HG03095 (cell line): ENCODE measurements around the gene CAPN12.

Source experiments
- ATAC-seq: cut with Tn5 transposase; IDR thresholded peaks from one replicate; pipeline ENCODE4 v1.9.1; 2021; ENCODE audit warnings: moderate library complexity; ENCODE audit not compliant: unreplicated experiment

CAPN12 gene

DNA sequence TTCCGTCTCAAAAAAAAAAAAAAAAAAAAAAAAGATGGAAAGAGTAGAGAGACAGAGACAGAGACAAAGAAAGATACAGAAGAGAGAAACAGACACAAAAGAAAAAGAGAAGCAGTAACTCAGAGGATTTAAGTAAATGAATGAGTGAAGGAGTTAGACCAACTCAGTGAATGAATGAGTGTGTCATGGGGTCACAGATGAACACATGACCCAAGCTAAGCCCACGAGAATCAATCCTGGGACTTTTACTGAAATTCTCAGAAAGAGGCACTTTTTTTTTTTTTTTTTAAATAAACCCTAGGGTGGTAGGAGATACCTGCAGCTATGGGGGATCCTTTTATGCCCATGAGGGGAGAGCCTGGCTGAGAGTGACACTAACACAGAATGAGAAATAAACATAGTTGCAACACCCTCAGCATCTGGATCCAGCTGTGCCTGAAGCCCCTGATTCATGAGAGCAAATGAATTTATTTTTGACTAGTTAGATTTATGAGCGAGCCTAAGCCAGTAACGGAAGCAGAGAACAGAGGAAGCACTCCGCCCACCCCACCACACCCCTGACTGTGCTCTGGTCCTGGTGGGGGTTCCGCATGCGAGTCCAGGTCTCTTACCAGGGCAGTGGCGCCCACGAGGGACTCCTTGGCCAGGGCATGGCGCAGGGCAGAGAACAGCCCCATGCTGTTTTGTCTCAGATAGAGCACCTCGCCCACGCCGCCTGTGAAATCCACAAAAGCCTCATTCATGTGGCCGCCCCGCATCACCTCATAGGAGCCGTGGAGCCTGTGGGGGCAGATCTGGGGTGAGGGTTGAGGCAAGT, 4.6 kb downstream of the CAPN12 start:
- no peak for ATAC-seq

DNA sequence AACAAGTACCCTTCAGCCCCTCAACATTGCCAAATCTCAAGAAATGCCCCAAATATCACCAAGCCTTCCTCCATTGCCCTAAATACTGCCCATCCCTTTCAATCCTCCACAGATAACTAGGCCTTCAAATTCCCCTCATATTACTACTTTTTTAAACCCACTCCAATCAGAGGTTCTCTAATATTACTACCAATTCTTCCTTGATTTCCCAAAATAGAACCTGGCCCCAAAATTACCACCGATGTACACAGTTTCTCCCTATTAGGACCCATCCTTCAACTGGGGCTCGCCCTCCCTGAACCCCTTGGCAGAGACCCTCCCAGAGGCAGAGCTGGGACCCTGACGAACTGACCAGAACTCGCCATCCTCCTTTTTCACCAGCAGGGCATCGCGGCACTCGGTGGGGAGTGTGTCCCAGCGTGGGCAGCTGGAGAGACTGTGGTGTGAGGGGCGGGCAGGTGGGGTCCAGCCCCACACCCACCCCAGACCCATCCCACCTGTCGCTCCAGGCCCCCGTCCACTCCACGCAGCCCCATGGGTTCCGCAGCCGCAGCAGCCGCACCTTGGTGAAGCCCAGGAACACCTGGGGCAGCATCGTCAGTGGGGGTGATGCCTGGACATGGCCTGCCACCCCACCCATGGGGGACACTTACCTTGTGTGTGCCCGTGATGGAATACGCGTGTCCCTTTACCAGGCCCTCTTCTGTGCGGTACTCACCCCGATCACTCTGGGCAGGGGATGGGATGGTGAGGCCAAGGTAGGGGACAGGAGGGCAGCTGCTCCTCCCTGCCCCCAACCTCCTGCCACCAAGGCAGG, 6.1 kb downstream of the CAPN12 start:
- no peak for ATAC-seq

- ATAC-seq, result no peak
Observed at GRCh38 chr19:38737281-38737865, 6.9 kb downstream of the CAPN12 start.

DNA sequence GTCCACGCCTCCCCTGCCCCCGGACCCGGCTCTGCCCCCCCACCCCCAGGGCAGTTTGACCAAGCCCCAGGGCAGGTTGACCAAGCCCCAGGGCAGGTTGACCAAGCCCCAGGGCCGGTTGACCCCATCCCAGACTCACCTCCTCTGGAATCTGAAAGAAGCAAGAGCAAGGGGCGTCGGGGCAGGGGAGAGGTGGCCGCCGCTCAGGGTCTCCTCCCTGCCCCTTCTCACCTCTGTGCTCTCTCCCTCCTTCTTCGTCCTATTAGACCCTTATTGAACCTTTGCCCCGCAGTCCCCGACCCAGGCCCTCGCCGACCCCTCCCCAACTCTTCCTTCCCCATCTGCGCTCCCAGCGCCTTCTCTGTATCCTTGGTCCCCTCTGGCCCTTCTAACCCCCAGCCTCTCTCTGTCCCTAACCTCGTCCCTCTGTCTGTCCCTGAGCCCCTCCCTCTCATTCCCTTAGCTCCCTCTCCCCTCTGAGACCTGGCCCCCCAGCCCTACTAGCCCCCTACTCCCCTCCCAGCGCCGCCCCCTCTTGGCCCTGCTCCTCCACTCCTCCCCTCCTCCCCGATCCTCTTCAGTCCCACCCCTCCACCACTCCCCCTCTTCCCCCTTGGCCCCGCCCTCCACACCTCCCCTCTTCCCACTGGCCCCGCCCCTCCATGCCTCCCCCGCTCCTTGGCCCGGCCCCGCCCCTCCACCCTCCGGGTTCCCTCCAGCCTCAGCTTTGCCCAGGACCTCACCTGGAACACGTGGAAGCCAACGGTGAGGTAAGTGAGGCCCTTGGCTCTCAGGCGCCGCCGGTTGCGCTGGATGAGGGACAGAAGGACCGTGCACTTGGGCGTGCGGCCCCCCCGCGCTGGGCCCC, 7.6 kb downstream of the CAPN12 start:
- ATAC-seq, result no peak

DNA sequence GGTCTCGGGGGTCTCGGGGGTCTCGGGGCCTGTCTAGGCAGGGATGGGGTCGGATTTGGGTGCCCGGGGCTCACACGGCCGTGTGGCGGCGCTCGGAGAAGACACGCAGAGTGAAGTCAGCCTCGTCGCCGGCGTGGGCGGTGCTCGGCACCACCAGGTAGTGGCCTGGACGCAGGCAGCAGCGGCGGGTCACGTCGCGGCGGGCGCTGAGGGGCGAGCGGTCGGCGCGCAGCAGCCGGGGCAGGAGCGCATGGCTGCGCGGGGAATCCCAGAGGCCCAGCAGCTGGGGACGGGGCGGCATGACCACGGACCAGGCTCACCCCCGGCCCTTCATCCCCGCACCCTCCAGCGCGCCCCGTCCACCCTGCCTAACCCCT, 8.2 kb downstream of the CAPN12 start:
- ATAC-seq, result no peak

DNA sequence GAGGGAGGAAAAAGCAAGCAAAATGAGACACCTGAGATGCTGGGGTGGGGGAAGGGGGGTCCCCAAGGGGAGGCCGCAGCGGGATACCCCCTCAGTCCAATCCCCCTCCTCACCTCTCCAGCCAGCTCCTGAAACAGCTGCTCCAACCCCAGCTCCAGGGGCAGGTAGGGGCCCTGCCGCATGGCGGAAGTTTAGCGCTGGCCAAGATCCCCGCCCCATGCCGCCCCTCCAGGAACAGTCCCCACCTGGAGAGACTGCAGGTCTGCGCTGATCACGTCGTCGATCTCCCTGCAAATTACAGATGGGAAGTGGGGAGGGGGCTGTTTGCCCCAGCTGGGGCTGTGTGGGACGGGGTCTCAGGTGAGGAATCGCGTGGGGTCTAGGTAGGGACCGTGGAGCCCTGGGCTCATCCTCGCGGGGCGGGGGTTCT, 9.0 kb downstream of the CAPN12 start:
- no peak for ATAC-seq

DNA sequence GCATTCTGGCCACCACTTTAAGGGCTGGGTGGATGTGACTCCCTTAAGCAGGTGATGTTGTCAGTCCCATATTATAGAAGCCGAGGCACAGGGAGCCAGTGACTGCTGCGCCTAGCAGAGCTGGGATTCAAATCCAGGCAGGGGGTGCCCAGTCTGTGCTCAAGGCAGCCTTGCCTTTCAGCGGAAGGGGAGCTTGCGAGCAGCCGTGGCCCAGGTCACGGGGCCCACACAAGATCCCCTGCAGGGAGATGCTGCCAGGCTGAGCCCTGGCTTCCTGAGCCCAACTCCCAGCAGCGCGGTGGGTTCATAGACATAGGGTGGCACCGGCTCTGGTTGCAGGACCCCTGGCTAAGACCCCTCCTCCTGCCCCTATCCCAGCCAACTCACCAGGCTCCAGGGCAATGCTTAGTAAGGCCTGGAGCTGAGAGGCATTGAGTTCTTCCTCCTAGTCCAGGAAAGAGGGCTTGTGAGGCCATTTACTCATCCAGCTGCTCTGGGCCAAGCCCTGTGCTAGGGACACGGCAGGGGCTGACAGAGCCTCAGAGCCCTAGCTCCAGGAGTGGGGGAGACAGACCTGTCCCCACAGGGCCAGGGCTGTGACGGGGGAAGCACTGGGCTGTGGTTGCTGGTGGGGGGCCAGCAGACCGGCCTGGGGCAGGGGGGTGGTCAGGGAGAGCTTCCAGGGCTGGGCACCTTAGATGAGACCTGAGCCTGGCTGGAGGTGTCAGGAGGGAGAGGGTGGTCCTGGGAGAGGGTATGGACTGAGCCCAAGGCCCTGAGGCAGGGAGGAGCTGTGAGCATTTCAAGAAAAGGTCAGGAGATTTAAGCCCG, 9.6 kb downstream of the CAPN12 start:
- ATAC-seq, result no peak

- no peak for ATAC-seq
Observed at GRCh38 chr19:38734176-38734425, 10.2 kb downstream of the CAPN12 start.

DNA sequence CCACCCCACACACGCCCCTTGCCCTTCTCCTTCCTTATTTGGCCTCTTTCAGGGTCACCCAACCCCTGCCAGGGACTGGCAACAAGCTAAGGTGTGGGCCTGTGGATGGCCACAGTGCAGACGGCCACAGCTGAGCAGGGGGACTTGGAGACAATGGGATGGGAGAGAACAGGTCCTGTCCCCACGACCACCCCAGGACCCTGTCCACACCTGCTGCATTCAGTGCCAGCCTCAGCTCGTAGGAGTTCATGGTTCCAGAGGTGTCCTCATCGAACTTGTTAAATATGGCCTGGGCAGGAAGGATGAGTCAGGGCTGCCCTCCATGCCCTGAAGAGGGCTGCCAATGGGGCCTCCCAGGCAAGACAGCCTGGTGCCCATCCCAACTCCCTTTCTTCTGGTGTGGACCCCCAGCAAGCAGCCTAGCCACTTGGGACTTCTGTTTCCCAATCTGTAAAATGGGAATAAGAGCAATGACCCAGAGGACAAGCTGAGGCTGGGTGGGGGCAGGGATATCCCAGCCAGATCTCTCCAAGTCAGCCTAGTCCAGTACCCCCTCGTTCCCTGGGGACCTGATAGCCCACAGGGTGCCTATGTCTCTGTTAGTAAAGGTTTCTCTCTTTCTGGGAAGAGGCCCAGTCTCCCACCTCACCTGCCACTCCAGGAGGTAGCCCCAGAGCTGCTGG, 10.6 kb downstream of the CAPN12 start:
- ATAC-seq, result no peak

DNA sequence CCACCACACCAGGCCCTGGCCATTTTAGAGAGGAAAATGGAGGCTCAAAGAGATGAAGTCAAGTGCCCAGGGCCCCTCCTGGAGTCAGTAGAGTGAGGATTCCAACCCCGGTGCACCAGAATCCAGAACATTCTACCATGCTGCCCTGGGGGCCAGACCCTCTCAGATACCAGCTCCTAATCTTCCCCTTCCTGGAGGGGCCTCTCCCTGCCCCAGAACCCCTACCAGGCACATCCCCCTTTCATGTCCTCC, 11.1 kb downstream of the CAPN12 start:
- no peak for ATAC-seq

DNA sequence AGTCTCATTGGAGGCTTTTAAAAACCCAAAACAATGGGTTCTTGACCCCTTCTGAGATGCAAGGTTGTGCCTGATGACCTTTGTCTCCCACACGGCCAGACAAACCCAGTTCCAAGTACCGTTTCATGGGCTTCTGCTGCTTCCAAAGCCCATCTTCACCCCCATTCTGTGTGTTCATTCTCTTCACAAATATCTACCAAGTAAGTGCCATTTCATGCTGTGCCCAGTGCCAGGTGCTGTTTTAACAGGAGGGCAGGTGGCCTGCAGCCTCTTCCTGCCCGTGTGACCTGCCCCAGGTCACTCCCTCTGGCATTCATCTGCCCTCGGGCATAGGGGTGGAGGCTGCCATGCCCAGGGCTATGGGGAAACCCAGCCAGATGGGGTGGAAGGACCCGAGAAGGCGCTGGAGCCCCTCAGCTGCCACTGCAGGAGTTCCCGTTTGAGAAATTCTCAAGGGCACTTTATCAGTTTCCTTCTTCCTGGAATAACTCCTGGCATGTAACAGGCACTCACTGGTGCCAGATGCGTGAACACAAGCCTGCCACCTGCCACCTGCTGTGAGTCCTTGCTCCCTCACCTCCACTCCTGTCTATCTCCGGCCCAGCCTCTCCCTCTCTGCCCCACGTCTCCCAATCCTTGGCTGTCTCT, 12.5 kb downstream of the CAPN12 start:
- no peak for ATAC-seq

DNA sequence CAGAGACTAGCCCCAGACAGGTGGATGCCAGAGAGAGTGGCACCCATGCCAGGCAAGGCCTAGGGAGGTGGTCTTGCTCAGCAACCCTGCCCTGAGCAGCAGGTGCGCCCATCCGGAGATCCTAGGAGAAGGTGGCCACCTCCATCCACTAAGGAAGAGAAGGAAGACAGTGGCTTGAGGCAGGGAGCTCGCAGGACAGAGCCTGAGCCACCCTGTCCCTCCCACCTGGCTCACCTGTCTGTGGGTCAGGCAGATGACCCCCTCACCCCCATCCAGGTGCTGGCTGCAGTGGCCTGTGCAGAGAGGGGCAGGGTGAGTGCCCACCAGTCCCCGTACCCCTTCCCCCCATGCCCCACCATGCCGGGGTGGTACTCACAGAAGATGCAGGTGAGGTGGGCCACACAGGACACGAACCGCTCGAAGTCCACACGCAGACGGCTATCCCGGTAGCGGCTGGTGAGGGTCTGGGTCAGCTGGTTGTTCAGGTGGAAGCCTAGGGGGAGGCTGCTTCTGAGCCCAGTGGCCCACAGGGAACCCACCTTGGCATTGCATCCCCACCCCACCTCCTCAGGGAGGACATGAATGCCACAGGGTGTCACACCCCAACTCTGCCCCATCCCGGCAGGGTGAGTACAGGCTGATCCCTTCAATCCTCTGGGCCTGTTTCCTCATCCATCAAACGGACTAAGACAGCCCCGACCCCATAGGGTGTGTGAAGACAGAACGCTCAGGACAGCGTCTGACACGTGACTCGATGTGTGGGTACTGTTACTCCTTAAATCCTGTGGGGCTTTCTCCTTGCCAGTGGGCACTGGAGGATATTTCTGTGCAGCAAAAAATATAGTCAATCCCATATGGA, 13.3 kb downstream of the CAPN12 start:
- no peak for ATAC-seq

GRCh38 chr19:38730470-38730730, 13.9 kb downstream of the CAPN12 start:
- no peak for ATAC-seq

- no peak for ATAC-seq
Observed at GRCh38 chr19:38729653-38730469, 14.4 kb downstream of the CAPN12 start.

DNA sequence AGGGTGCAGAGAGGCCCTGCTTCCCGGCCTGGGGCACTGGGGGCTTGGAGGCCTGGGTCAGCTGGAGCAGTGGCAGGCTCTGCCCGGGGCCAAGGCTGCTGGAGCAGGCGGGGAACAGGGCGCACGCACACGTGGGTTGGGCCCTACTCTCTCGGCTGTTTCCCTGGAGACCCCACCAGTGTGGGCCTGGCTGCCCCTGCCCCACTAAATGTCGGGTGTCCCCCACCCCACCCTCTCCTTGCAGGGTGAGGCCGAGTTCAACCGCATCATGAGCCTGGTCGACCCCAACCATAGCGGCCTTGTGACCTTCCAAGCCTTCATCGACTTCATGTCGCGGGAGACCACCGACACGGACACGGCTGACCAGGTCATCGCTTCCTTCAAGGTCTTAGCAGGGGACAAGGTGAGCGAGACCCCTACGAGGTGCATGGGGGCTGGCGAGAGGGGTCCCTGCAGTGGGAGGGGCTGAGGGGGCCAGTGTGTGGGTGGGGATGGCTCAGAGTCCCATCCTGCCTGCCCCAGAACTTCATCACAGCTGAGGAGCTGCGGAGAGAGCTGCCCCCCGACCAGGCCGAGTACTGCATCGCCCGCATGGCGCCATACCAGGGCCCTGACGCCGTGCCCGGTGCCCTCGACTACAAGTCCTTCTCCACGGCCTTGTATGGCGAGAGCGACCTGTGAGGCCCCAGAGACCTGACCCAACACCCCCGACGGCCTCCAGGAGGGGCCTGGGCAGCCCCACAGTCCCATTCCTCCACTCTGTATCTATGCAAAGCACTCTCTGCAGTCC, 15.3 kb downstream of the CAPN12 start:
- ATAC-seq, result no peak

GRCh38 chr19:38727868-38728660, 16.2 kb downstream of the CAPN12 start:
- no peak for ATAC-seq
